Activated T-cell treated with anti-CD3 and anti-CD28 coated beads for 48 hours (primary cell): ENCODE data around the gene CCR7.

Source experiments
- DNase-seq: peaks from one replicate; pipeline ENCODE4 v3.0.0-alpha.2; 2020; ENCODE audit warnings: low read depth

CCR7 gene

DNA sequence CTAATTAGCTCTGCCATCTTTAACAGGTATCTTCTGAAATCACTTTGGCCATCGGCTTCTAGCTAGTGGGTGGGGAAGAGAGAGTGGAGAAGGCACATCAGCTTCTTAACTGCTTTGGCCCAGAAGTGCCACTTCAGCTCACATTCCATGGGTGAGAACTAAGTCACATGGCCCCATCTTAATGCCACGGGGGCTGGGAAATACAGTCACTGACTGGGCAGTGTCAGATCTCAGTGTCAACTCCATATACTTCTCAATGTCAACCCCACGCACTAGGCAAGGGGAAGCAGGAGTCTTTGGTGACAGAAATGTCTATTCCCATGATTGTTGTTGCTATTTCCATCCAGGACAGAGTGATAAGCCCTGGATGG lies 29.4 kb downstream of the CCR7 start:
- no peak for DNase-seq

DNA sequence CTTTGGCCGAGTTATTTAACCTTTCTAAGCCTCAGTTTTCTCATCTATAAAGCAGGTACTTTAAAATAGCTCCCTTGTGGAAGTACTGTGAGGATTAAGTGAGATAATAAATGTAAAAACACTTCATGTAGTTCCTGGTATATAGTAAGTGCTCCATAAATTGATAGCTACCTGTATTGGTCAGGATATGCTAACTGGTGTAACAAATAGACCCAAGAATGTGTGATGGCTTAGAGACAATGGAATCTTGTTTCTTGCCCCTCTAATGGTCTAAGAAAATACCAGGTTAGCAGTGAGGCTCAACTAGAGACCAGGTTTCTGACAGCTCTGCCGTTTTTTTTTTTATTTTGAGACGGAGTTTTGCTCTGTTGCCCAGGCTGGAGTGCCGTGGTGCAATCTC lies 29.8 kb downstream of the CCR7 start:
- DNase-seq, result no peak

- no peak for DNase-seq
These were observed 30.7 kb downstream of the CCR7 start for GRCh38 chr17:40534371-40535189.

GRCh38 chr17:40533896-40534295 lies 31.4 kb downstream of the CCR7 start:
- no peak for DNase-seq

GRCh38 chr17:40532520-40533253 lies 32.6 kb downstream of the CCR7 start:
- DNase-seq, result no peak

- peak; percentile 82 for DNase-seq
These were observed 34.0 kb downstream of the CCR7 start for GRCh38 chr17:40531051-40531991.

DNA sequence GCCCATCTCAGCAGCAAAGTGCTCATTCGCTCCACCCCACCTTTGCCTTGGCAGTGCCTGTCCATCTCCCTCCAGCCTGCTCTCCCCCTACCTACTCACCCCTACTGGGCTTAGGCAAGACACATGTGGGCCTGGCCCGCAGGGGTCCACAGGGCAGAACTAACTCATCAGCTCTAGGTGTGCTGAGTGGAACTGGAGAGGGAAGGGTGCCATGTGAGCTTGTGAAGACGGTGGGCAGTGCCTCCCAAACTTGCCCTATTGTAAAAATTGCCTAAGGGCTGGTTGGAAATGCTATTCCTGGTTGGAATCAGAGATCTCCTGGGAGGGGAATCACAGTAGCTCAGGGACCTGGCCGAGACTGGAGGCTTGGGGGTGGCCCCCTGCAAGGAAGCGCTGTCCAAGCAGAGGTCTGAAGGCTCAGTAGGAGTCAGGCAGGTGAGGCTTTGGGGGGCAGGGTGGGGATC lies 34.7 kb downstream of the CCR7 start:
- DNase-seq, result no peak

GRCh38 chr17:40529991-40530390 lies 35.3 kb downstream of the CCR7 start:
- DNase-seq, result no peak

GRCh38 chr17:40528692-40529417 lies 36.4 kb downstream of the CCR7 start:
- DNase-seq, result no peak

- no peak for DNase-seq
These were observed 38.6 kb downstream of the CCR7 start for GRCh38 chr17:40526668-40527067.

- no peak for DNase-seq
These were observed 40.0 kb downstream of the CCR7 start for GRCh38 chr17:40525294-40525693.

DNA sequence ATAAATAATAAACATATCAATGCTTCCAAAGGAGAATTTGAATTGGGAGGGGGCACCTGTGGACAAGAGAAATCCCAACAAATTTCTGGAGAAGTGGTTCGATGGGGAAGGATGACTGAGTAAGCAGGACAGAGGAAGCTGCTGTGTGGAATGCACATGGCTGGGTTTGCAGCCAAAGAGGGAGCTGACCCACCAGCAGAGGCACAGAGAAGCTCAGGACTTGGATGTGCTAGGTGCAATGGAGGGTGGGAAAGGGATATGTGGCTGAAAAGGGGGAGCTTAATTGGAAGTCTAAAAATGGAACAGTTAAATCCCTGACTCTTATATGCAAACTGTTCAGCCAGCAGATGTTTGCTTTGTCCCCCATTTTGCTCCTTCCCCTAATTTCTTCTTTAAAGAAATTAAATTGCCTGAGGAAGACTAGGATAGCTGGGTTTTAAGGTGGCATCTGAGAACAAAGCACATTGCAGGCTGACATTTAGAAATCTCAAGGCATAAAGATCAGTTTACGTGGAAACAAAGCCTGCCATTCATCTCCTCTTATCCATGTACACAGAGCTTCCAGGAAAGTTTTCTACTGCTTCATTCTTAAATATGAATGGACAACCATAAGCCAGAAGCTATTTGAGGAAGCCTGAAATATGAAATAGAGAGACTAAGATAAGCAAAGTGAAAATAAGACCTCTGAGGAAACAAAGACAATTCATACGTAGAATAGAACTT lies 40.9 kb downstream of the CCR7 start:
- no peak for DNase-seq

GRCh38 chr17:40522961-40523310 lies 42.3 kb downstream of the CCR7 start:
- DNase-seq, result no peak

- no peak for DNase-seq
These were observed 42.9 kb downstream of the CCR7 start for GRCh38 chr17:40522250-40522960.

DNA sequence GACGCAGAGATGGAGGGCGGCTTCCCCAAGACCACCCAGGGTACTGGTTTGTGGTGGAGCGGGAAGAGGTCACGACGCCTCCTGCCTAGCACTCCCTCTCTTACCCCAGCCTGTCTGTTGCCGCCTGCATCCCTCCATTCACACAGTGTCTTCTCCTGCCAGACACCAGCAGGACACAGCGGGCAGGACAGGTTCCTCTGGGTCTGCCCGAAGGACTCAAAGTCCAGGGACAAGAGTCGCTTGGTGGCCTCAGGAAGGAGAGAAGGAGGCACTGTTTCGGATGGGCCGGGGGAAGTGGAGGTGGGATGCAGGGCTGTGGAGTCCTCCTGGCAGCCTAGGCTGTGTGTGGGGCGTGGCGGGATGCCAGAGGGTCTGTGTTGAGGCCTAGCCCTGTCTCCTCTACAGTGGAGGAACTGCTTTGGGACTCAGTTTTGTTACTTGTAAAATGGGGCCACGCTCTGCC lies 44.2 kb downstream of the CCR7 start:
- no peak for DNase-seq

DNA sequence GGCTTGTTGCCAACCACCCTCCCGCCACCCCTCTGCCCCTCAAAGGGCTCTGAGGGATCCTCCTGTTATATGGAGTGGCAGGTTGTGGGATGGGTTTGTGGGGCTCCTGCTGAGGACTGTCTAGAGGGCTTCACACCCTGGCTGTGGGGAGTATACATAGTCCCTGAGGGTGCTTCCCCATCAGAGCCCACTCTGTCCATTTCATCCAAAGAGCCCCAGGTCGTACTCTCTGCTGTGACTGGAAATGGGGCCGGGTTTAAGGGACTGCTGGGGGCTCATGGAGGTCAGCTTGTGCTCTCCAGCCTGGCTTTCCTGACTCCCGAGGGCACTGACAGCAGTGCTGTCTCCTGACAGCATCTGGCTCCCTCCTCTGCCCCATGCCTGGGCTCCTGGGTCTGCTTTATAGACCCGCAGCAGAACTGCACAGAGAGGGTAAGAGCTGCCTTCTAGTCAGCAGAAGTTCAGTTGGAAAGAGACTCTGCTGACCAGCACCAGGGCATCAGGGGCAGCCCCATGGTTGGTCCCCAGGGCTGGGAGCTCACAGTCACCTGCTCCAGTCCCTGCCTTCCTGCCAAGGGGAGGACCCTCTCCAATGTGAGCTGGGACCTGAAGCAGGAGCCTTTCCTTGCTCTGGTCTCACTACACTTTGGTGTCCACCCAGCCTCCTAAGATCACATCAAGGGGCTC lies 46.0 kb downstream of the CCR7 start:
- DNase-seq, result no peak

DNA sequence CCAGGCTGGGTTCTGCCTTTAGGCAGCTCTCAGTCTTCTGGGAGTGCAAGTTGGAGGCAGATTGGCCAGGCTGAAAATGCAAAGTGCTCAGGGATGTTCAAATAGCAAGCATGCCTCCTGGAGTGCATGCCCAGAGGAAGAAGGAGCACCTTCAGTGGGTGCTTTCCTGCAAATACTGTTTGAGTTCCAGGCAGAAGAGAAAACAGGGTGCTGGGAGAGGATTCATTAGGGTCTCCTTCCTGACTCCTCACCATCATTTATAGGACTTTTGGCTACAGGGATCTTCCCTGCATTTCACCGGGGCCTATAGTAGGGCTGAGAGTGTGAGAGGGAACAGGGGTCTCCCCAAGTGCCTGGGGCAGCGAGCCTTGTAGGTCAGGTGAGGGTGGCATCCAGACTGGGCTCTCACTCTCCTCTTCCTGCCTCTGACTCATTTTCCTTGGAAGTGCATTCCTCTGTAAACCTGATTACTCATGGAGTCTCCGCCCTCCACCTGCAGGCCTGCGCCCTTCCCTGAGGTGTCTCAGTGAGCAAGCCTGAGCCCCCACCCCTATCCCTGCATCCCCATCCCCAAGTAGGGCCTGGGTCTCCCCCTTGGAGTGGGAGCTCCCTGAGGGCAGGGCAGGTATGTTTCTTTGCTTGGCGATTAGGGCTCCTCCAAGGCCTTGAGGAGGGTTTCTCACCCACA lies 46.7 kb downstream of the CCR7 start:
- no peak for DNase-seq

DNA sequence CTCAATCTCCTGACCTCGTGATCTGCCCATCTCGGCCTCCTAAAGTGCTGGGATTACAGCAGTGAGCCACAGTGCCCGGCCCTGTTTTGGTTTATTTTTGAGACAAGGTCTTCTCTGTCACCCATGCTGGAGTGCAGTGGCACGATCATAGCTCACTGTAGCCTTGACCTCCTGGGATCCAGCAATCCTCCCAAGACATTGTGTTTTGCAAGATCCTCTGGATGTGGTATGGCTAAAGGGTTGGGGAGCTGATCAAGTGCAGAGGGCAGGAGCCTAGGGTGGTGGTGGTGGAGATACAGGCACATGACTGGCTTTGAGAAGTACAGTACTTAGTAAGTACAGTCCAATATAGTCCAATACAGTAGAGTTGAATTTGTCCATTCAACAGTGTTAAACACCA lies 47.3 kb downstream of the CCR7 start:
- no peak for DNase-seq

GRCh38 chr17:40517286-40517662 lies 48.0 kb downstream of the CCR7 start:
- no peak for DNase-seq
